ENCODE data around the gene GPC6. TPM values are rescaled to one million over a fixed set of nuclear protein-coding genes. Genes with fewer than 3 reads are reported as not detected.

The GPC6 gene
- total and polyA plus RNA-seq, 9 of the 15 experiments (the other 6 are each of a cell fraction or from before 2014, with no cell fraction given), result under 0.01 to 0.20 (median 0.01) TPM; not detected in 4

DNA sequence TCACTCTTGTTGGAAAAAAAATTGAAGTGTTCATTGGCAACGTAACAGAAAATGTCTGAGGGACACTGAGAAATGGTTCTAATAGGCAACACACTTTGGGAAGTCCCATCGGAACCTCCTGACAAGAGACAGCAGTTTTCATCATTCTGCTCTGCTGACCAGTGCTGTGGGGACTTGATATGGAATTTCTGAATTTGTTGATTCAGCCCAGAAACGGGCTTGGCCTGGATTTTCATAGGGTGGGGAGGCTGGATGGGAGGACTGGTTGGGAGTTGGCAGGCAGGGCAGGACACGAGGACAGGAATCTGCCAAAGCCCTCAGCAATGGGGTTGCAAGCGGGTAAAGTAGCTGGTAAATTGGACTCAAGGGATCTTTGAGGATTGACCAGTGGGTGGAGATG, 1156.4 kb downstream of the GPC6 start:
- H3K4me1 ChIP-seq (replicated peaks in 1 of 2; ENCODE audit: control insufficient read depth in 2 of 2, insufficient read depth in 2 of 2, low read length in 2 of 2), result no peaks in the 10 kb centered on the region
- ChIA-PET CTCF (ENCODE audit: low intra/inter-chr PET ratio) (no interaction called here), POLR2A (no interaction called here)
- no peak overlapping the region for H3K27ac ChIP-seq (ENCODE audit: extremely low read depth, low read depth, low read length)
- in situ Hi-C loops (cut with MboI), result no loop called here
- no peaks in the 10 kb centered on the region for H3K9me1 ChIP-seq (ENCODE audit: control insufficient read depth, insufficient read depth, low read length)
- FAIRE-seq (no peak), ATAC-seq (no peak), DNase-seq (ENCODE audit: extremely low read depth in 1 of 4, low spot score in 3 of 4) (no peak)
- H3K9ac ChIP-seq (ENCODE audit: insufficient read depth in 1 of 2, low read depth in 2 of 2, low read length in 2 of 2), result no peak overlapping the region
- no peak for TF ChIP-seq L3MBTL2 (IDR thresholded peaks at IDR 0.05)
- no peak for TF ChIP-seq FOXM1 (IDR thresholded peaks at IDR 0.05; ENCODE audit: low read depth)
- no peak for TF ChIP-seq FOXM1 (CRISPR knock-in tag; IDR thresholded peaks at IDR 0.05; ENCODE audit: low read depth)
- TF ChIP-seq FOXK1 (CRISPR knock-in tag; IDR thresholded peaks at IDR 0.05; ENCODE audit: borderline replicate concordance), result no peak
- no peak for TF ChIP-seq HMGN3 (IDR thresholded peaks at IDR 0.05; ENCODE audit: borderline replicate concordance, extremely low read depth, insufficient read length, low read depth, low read length)
- TF ChIP-seq SMARCA5 (IDR thresholded peaks at IDR 0.05), result no peak
- TF ChIP-seq SREBF1 (IDR thresholded peaks at IDR 0.05; ENCODE audit: borderline replicate concordance, low read depth, low read length), result no peak
- TF ChIP-seq, protein P1, sequence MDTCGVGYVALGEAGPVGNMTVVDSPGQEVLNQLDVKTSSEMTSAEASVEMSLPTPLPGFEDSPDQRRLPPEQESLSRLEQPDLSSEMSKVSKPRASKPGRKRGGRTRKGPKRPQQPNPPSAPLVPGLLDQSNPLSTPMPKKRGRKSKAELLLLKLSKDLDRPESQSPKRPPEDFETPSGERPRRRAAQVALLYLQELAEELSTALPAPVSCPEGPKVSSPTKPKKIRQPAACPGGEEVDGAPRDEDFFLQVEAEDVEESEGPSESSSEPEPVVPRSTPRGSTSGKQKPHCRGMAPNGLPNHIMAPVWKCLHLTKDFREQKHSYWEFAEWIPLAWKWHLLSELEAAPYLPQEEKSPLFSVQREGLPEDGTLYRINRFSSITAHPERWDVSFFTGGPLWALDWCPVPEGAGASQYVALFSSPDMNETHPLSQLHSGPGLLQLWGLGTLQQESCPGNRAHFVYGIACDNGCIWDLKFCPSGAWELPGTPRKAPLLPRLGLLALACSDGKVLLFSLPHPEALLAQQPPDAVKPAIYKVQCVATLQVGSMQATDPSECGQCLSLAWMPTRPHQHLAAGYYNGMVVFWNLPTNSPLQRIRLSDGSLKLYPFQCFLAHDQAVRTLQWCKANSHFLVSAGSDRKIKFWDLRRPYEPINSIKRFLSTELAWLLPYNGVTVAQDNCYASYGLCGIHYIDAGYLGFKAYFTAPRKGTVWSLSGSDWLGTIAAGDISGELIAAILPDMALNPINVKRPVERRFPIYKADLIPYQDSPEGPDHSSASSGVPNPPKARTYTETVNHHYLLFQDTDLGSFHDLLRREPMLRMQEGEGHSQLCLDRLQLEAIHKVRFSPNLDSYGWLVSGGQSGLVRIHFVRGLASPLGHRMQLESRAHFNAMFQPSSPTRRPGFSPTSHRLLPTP (IDR thresholded peaks at IDR 0.05; ENCODE audit: borderline replicate concordance, extremely low read depth, insufficient read length), result no peak
- no peak for TF ChIP-seq HNRNPL (IDR thresholded peaks at IDR 0.05; ENCODE audit: low read depth, low read length)
- TF ChIP-seq JUN (IDR thresholded peaks at IDR 0.05; ENCODE audit: borderline replicate concordance, low read depth, low read length), result no peak
- TF ChIP-seq JUN (CRISPR knock-in tag; IDR thresholded peaks at IDR 0.05; ENCODE audit: borderline replicate concordance), result no peak
- no peak for TF ChIP-seq ZNF224 (CRISPR knock-in tag; IDR thresholded peaks at IDR 0.05)
- TF ChIP-seq E2F1 (CRISPR knock-in tag; IDR thresholded peaks at IDR 0.05), result no peak
- TF ChIP-seq FOXP1 (CRISPR knock-in tag; IDR thresholded peaks at IDR 0.05), result no peak
- TF ChIP-seq BRD4 (IDR thresholded peaks at IDR 0.05), result no peak
- TF ChIP-seq ZNF436 (CRISPR knock-in tag; IDR thresholded peaks at IDR 0.05), result no peak
- H3K27me3 ChIP-seq (ENCODE audit: control insufficient read depth in 2 of 2, insufficient read depth in 2 of 2, low read length in 2 of 2), result no peaks in the 10 kb centered on the region; a peak in 1 of 5 replicates
- no TSS peak for BruUV-seq (replicated peaks)
- H3K9me3 ChIP-seq (replicated peaks; ENCODE audit: control insufficient read depth, insufficient read depth, low read depth, low read length), result no peaks in the 10 kb centered on the region
- 7% methylated on average over 4 of the region's 5 CpGs for WGBS (ENCODE audit: insufficient coverage, low coverage, missing lambda C conversion rate)
- no peaks in the 10 kb centered on the region for H4K20me1 ChIP-seq (replicated peaks; ENCODE audit: control insufficient read depth, insufficient read depth, low read length)
- no peaks in the 10 kb centered on the region for H3K79me2 ChIP-seq (ENCODE audit: control insufficient read depth, insufficient read depth, low read length)
- H3K36me3 ChIP-seq (ENCODE audit: control insufficient read depth, insufficient read depth, low read length), result no peaks in the 10 kb centered on the region
- intact Hi-C loops (cut with micrococcal nuclease), result no loop called here
- no peak overlapping the region for H2AFZ ChIP-seq (ENCODE audit: low read depth, low read length)
- H3K4me2 ChIP-seq (ENCODE audit: insufficient read depth, low read length), result no peak overlapping the region
- H3K4me3 ChIP-seq, result no peak overlapping the region
